GM08714 (cell line): ENCODE data around the gene MGLL.

Experiments
- H3K4me3 ChIP-seq: fragments of 200-500 bp; sonication (Bioruptor generic); 2 replicates; pipeline ENCODE4 v1.5.1; 2014; ENCODE audit warnings: mild to moderate bottlenecking, low read length, inconsistent platforms
- ZNF274 ChIP-seq: IDR thresholded peaks from 2 replicates; pipeline ENCODE4 v1.6.1; 2012; ENCODE audit warnings: mild to moderate bottlenecking, low read depth, low read length

Gene MGLL

GRCh38 chr3:127673191-127674100, 148.9 kb downstream of the MGLL start:
- no peak for TF ChIP-seq ZNF274
- peak overlapping the region; percentile 80; the same call in 1 of the 2 replicates for H3K4me3 ChIP-seq

GRCh38 chr3:127672429-127673190, 149.7 kb downstream of the MGLL start, which contains the start of gene ABTB1:
ABTB1 (plus strand) TSS chr3:127672952; CDS start chr3:127673026, 74 bp downstream.
- TF ChIP-seq ZNF274: no peak
- peak within 1 kb of the TSS; percentile 80; the same call in 1 of the 2 replicates for H3K4me3 ChIP-seq

- no peak for TF ChIP-seq ZNF274
- H3K4me3 ChIP-seq: peak overlapping the region; percentile 66; the same call in 1 of the 2 replicates
These were observed 150.5 kb downstream of the MGLL start for GRCh38 chr3:127671523-127672428.

- no peak for TF ChIP-seq ZNF274
- H3K4me3 ChIP-seq: no peak overlapping the region
These were observed 151.4 kb downstream of the MGLL start for GRCh38 chr3:127670761-127671522.

GRCh38 chr3:127670229-127670559, 152.1 kb downstream of the MGLL start:
- H3K4me3 ChIP-seq: no peak overlapping the region
- TF ChIP-seq ZNF274: no peak

GRCh38 chr3:127669541-127670228, 152.6 kb downstream of the MGLL start:
- no peak overlapping the region for H3K4me3 ChIP-seq
- TF ChIP-seq ZNF274: no peak

- TF ChIP-seq ZNF274: no peak
- H3K4me3 ChIP-seq: no peak overlapping the region
These were observed 153.4 kb downstream of the MGLL start for GRCh38 chr3:127668906-127669305.

GRCh38 chr3:127667119-127667681, 155.1 kb downstream of the MGLL start:
- no peak for TF ChIP-seq ZNF274
- no peak overlapping the region for H3K4me3 ChIP-seq

- no peak overlapping the region for H3K4me3 ChIP-seq
- no peak for TF ChIP-seq ZNF274
These were observed 155.6 kb downstream of the MGLL start for GRCh38 chr3:127666676-127667075.

GRCh38 chr3:127665586-127665985, 156.7 kb downstream of the MGLL start:
- no peak overlapping the region for H3K4me3 ChIP-seq
- no peak for TF ChIP-seq ZNF274

- H3K4me3 ChIP-seq: no peak overlapping the region
- TF ChIP-seq ZNF274: no peak
These were observed 157.2 kb downstream of the MGLL start for GRCh38 chr3:127665165-127665564.

- no peak overlapping the region for H3K4me3 ChIP-seq
- TF ChIP-seq ZNF274: no peak
These were observed 159.2 kb downstream of the MGLL start for GRCh38 chr3:127663151-127663550.

GRCh38 chr3:127662001-127662469, 160.3 kb downstream of the MGLL start:
- no peak overlapping the region for H3K4me3 ChIP-seq
- no peak for TF ChIP-seq ZNF274
